Activated CD4-positive, alpha-beta memory T cell treated with anti-CD3 and anti-CD28 coated beads, Interleukin-2, amount 10 ng/mL, durations not matched to agents 7 days and 5 days (primary cell): ENCODE measurements around the gene GSTM3. TPM values are rescaled to one million over a fixed set of nuclear protein-coding genes. Genes with fewer than 3 reads are reported as not detected.
"Not testable (repeated sequence)": the region's sequence is repeated elsewhere in the genome, so short reads cannot be mapped to it uniquely, and the experiment has no call there.

Experiments used
- CTCF ChIA-PET: fragments of 350-600 bp; sonication (Branson Sonifier 250); formaldehyde crosslinking; loops from one replicate; lab custom pipeline; 2021; ENCODE audit warnings: antibody characterized with exemption, inconsistent platforms; lab: Charles Lee
- POLR2A ChIA-PET: fragments of 350-600 bp; sonication (Branson Sonifier 250); formaldehyde crosslinking; loops from one replicate; lab custom pipeline; 2021; ENCODE audit warnings: antibody characterized with exemption; lab: Charles Lee
- DNase-seq: peaks from one replicate; pipeline ENCODE4 v3.0.0-alpha.2; 2020
- H3K27ac Mint-ChIP-seq: one replicate; pipeline ENCODE4 v1.8.0; 2021; ENCODE audit warnings: mild to moderate bottlenecking, mixed read lengths
- H3K27me3 Mint-ChIP-seq: one replicate; pipeline ENCODE4 v1.8.0; 2021; ENCODE audit warnings: mixed read lengths
- H3K36me3 Mint-ChIP-seq: one replicate; pipeline ENCODE4 v1.8.0; 2021; ENCODE audit warnings: low read depth, mixed read lengths
- H3K4me1 Mint-ChIP-seq: one replicate; pipeline ENCODE4 v1.8.0; 2021; ENCODE audit warnings: mixed read lengths
- H3K4me3 Mint-ChIP-seq: one replicate; pipeline ENCODE4 v1.8.0; 2021; ENCODE audit warnings: mild to moderate bottlenecking, mixed read lengths
- H3K9me3 Mint-ChIP-seq: one replicate; pipeline ENCODE4 v1.8.0; 2021; ENCODE audit warnings: mixed read lengths
- total RNA-seq, 2 experiments: library from RNA; stranded (reverse); gene quantifications; one replicate each; pipeline ENCODE4 v1.2.3, GENCODE V29; 2021

GSTM3 gene
- total RNA-seq, 2 experiments from 2014 or later, result 0.23 to 0.95 TPM

GRCh38 chr1:109716570-109717090, 24.2 kb downstream of the GSTM3 start:
- CTCF ChIA-PET, result interaction anchor here (1.3 to 2.2 kb wide), 2 partner anchors 60 to 268 kb away, joined by 3 to 7 read pairs; partner anchors contain the start of gene AHCYL1
- POLR2A ChIA-PET, result no interaction called here
- H3K36me3 Mint-ChIP-seq, result no peaks in the 10 kb centered on the region
- DNase-seq, result no peak
- H3K4me3 Mint-ChIP-seq, result no peak overlapping the region
- H3K9me3 Mint-ChIP-seq, result no peaks in the 10 kb centered on the region
- no peak overlapping the region for H3K27ac Mint-ChIP-seq
- H3K4me1 Mint-ChIP-seq, result peaks cover 5% of the 10 kb centered on the region
- peaks cover 20% of the 10 kb centered on the region for H3K27me3 Mint-ChIP-seq

GRCh38 chr1:109716121-109716520, 24.7 kb downstream of the GSTM3 start:
- POLR2A ChIA-PET, result no interaction called here
- H3K4me3 Mint-ChIP-seq, result no peak overlapping the region
- peaks cover 20% of the 10 kb centered on the region for H3K27me3 Mint-ChIP-seq
- CTCF ChIA-PET, result interaction anchor here (1.3 to 2.2 kb wide), 2 partner anchors 61 to 268 kb away, joined by 3 to 7 read pairs; partner anchors contain the start of gene AHCYL1
- H3K36me3 Mint-ChIP-seq, result no peaks in the 10 kb centered on the region
- no peaks in the 10 kb centered on the region for H3K9me3 Mint-ChIP-seq
- peaks cover 5% of the 10 kb centered on the region for H3K4me1 Mint-ChIP-seq
- no peak overlapping the region for H3K27ac Mint-ChIP-seq
- DNase-seq, result no peak

- no peaks in the 10 kb centered on the region for H3K9me3 Mint-ChIP-seq
- POLR2A ChIA-PET, result no interaction called here
- H3K4me3 Mint-ChIP-seq, result no peak overlapping the region
- CTCF ChIA-PET, result no interaction called here
- peaks cover 5% of the 10 kb centered on the region for H3K4me1 Mint-ChIP-seq
- no peaks in the 10 kb centered on the region for H3K36me3 Mint-ChIP-seq
- no peak for DNase-seq
- H3K27ac Mint-ChIP-seq, result no peak overlapping the region
- H3K27me3 Mint-ChIP-seq, result peaks cover 13% of the 10 kb centered on the region
These were observed 26.0 kb downstream of the GSTM3 start for GRCh38 chr1:109714661-109715372.

GRCh38 chr1:109713636-109714035, 27.2 kb downstream of the GSTM3 start:
- DNase-seq, result no peak
- H3K9me3 Mint-ChIP-seq, result peaks cover 8% of the 10 kb centered on the region
- H3K4me1 Mint-ChIP-seq, result no peaks in the 10 kb centered on the region
- H3K27ac Mint-ChIP-seq, result no peak overlapping the region
- H3K4me3 Mint-ChIP-seq, result no peak overlapping the region
- no peaks in the 10 kb centered on the region for H3K36me3 Mint-ChIP-seq
- peaks cover 12% of the 10 kb centered on the region for H3K27me3 Mint-ChIP-seq
- ChIA-PET POLR2A (no interaction called here), CTCF (no interaction called here)

GRCh38 chr1:109712321-109712864, 28.4 kb downstream of the GSTM3 start:
- DNase-seq, result no peak
- CTCF ChIA-PET, result no interaction called here
- no peaks in the 10 kb centered on the region for H3K36me3 Mint-ChIP-seq
- POLR2A ChIA-PET, result no interaction called here
- peaks cover 12% of the 10 kb centered on the region for H3K9me3 Mint-ChIP-seq
- no peak overlapping the region for H3K4me3 Mint-ChIP-seq
- no peaks in the 10 kb centered on the region for H3K4me1 Mint-ChIP-seq
- no peak overlapping the region for H3K27ac Mint-ChIP-seq
- H3K27me3 Mint-ChIP-seq, result peaks cover 17% of the 10 kb centered on the region

GRCh38 chr1:109711593-109712320, 29.1 kb downstream of the GSTM3 start, which contains the start of gene GSTM5:
Gene GSTM5 (plus strand): TSS chr1:109712251. CDS start chr1:109712313, 62 bp downstream.
- CTCF ChIA-PET, H3K27ac Mint-ChIP-seq, H3K36me3 Mint-ChIP-seq, H3K4me1 Mint-ChIP-seq, POLR2A ChIA-PET, H3K4me3 Mint-ChIP-seq, DNase-seq: not testable (repeated sequence)
- Mint-ChIP-seq H3K9me3 (peaks cover 12% of the 10 kb centered on the region), H3K27me3 (peaks cover 22% of the 10 kb centered on the region)

- DNase-seq, H3K4me1 Mint-ChIP-seq, CTCF ChIA-PET, POLR2A ChIA-PET, H3K27ac Mint-ChIP-seq, H3K36me3 Mint-ChIP-seq, H3K4me3 Mint-ChIP-seq: not testable (repeated sequence)
- Mint-ChIP-seq H3K27me3 (peaks cover 22% of the 10 kb centered on the region), H3K9me3 (peaks cover 12% of the 10 kb centered on the region)
These were observed 31.0 kb downstream of the GSTM3 start for GRCh38 chr1:109709822-109710221.

- H3K27ac Mint-ChIP-seq, DNase-seq, H3K4me3 Mint-ChIP-seq, CTCF ChIA-PET, POLR2A ChIA-PET, H3K4me1 Mint-ChIP-seq, H3K36me3 Mint-ChIP-seq: not testable (repeated sequence)
- Mint-ChIP-seq H3K27me3 (peaks cover 23% of the 10 kb centered on the region), H3K9me3 (peaks cover 12% of the 10 kb centered on the region)
These were observed 31.9 kb downstream of the GSTM3 start for GRCh38 chr1:109708949-109709348.

- CTCF ChIA-PET, result interaction anchor here (0.9 kb wide), 1 partner anchor 66 kb away, joined by 3 read pairs; no protein-coding TSS in a partner anchor
- H3K27ac Mint-ChIP-seq, result no peak overlapping the region
These were observed 35.4 kb downstream of the GSTM3 start for GRCh38 chr1:109705411-109705810.

GRCh38 chr1:109704173-109704572, 36.7 kb downstream of the GSTM3 start:
- POLR2A ChIA-PET, result no interaction called here
- H3K27ac Mint-ChIP-seq, result no peak overlapping the region
- peaks cover 21% of the 10 kb centered on the region for H3K27me3 Mint-ChIP-seq
- H3K4me1 Mint-ChIP-seq, result no peaks in the 10 kb centered on the region
- peaks cover 8% of the 10 kb centered on the region for H3K9me3 Mint-ChIP-seq
- no peak overlapping the region for H3K4me3 Mint-ChIP-seq
- CTCF ChIA-PET, result no interaction called here
- DNase-seq, result no peak
- H3K36me3 Mint-ChIP-seq, result no peaks in the 10 kb centered on the region

More at GRCh38 chr1:109705411-109705810, 35.4 kb downstream of the GSTM3 start:
- Mint-ChIP-seq H3K9me3 (peaks cover 12% of the 10 kb centered on the region), H3K27me3 (peaks cover 21% of the 10 kb centered on the region), H3K36me3 (no peaks in the 10 kb centered on the region), H3K4me1 (no peaks in the 10 kb centered on the region), H3K4me3 (no peak overlapping the region)
- POLR2A ChIA-PET, result no interaction called here
- DNase-seq, result no peak

- DNase-seq, H3K4me1 Mint-ChIP-seq, H3K9me3 Mint-ChIP-seq, H3K36me3 Mint-ChIP-seq, H3K27ac Mint-ChIP-seq, CTCF ChIA-PET, H3K4me3 Mint-ChIP-seq, POLR2A ChIA-PET: not testable (repeated sequence)
- peaks cover 15% of the 10 kb centered on the region for H3K27me3 Mint-ChIP-seq
These were observed 37.9 kb downstream of the GSTM3 start for GRCh38 chr1:109702940-109703339.

GRCh38 chr1:109697861-109698260, 43.0 kb downstream of the GSTM3 start:
- CTCF ChIA-PET, H3K4me3 Mint-ChIP-seq, H3K9me3 Mint-ChIP-seq, DNase-seq, H3K4me1 Mint-ChIP-seq, POLR2A ChIA-PET, H3K36me3 Mint-ChIP-seq, H3K27ac Mint-ChIP-seq, H3K27me3 Mint-ChIP-seq: not testable (repeated sequence)

- H3K9me3 Mint-ChIP-seq, result no peaks in the 10 kb centered on the region
- H3K27ac Mint-ChIP-seq, result no peak overlapping the region
- DNase-seq, result no peak
- CTCF ChIA-PET, result no interaction called here
- no peaks in the 10 kb centered on the region for H3K4me1 Mint-ChIP-seq
- H3K27me3 Mint-ChIP-seq, result no peaks in the 10 kb centered on the region
- H3K4me3 Mint-ChIP-seq, result no peak overlapping the region
- POLR2A ChIA-PET, result no interaction called here
- no peaks in the 10 kb centered on the region for H3K36me3 Mint-ChIP-seq
These were observed 43.8 kb downstream of the GSTM3 start for GRCh38 chr1:109697066-109697465.
